GM19023 (cell line): Measurements from ENCODE around the gene GOLGA1.
"Not testable (repeated sequence)": the region's sequence is repeated elsewhere in the genome, so short reads cannot be mapped to it uniquely, and the experiment has no call there.

Experiments
- ATAC-seq: cut with Tn5 transposase; IDR thresholded peaks from one replicate; pipeline ENCODE4 v1.9.1; 2021; ENCODE audit warnings: mild to moderate bottlenecking, moderate library complexity; ENCODE audit not compliant: unreplicated experiment

The GOLGA1 gene

DNA sequence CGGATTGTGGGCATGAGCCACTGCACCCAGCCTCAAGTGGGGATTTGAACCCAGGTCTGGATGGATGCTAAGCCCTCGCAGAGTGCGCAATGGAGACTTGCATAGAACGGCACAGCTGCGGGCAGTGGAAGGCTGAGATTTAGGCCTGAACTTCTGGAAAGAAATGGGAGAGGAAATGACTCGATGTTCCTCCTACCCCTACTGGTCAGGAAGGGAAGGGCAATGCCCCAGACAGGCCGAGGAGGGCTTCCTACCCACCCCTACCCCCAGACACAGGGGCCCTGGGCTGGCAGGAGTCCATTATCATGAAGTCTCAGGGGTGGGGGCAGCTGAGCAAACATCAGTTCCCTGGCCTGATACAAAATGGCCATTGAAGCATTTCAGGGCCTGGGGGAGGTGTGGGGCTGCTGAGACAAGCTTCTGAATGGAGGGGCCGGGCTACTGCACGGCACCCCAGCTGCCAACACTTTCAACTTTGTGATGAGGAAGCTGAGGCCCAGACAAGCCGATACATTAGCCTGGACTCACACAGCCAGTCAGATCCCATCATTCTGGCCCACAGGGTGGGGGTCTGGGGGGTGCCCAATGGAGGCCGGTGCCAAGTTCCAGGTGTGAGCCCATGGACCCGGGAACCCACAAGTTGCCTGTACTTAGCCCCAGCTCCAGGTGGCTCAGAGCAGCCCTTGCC is 101.1 kb downstream of the GOLGA1 start:
- ATAC-seq: no peak

DNA sequence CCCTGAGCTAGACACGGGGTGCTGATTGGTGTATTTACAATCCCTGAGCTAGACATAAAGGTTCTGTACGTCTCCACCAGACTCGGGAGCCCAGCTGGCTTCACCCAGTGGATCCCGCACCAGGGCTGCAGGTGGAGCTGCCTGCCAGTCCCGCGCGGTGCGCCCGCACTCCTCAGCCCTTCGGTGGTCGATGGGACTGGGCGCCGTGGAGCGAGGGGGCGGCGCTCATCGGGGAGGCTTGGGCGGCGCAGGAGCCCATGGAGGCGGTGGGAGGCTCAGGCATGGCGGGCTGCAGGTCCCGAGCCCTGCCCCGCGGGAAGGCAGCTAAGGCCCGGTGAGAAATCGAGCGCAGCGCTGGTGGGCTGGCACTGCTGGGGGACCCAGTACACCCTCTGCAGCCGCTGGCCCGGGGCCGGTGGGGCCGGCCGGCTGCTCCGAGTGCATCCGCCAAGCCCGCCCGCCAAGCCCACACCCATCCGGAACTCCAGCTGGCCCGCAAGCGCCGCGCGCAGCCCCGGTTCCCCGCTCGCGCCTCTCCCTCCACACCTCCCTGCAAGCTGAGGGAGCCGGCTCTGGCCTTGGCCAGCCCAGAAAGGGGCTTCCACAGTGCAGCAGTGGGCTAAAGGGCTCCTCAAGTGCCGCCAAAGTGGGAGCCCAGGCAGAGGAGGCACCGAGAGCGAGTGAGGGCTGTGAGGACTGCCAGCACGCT is 102.2 kb downstream of the GOLGA1 start:
- not testable (repeated sequence) for ATAC-seq

DNA sequence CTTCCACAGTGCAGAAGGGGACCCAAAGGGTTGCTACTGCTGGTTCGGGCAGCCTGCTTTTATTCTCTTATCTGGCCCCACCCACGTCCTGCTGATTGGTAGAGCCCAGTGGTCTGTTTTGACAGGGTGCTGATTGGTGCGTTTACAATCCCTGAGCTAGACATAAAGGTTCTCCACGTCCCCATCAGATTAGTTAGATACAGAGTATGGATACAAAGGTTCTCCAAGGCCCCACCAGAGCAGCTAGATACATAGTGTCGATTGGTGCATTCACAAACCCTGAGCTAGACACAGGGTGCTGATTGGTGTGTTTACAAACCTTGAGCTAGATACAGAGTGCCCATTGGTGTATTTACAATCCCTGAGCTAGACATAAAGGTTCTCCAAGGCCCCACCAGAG is 102.8 kb downstream of the GOLGA1 start:
- ATAC-seq: not testable (repeated sequence)

DNA sequence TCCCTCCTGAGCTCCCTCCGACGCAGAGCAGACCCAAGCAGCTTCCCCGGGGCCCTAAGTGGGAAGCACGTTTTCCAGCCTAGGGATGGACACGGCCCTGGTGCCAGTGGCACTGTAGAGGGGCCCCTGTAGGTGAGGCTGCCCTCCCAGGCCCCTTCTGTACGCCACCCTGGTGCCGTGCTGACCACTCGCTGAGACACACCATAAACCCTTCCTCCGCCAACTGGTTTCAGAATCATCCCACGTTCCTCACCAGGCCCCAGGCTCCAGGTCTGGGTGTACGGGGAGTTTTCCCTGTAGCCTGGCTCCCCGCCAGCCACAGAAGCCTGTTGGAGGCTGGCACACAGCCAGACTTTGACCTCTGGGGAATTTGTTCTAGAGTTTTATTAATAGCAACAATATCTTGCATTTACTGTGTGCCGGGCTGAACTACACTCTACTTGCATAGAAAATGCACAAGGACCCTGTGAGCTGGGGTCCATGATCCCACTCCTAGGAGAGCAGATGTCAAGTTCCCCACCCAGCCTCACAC is 105.8 kb downstream of the GOLGA1 start:
- no peak for ATAC-seq

DNA sequence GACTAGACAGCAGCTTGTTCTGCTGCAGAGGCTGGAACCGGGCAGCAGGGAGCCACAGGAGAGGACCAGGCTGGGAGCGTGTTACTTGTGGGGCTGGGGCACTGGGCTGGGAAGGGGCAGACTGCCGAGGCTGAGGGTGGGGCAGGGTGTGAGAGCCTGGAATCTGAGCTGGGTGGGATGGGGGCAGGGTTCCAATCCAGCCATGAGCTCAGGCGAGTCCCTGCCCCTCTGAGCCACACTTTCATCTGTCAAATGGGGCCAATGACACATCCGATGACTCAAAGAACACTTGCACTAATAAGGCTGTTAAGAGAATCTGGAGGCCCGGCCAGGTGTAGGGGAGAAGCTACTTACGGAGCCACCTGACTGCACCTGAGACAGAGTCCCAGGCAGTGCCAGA is 106.3 kb downstream of the GOLGA1 start:
- ATAC-seq: no peak

DNA sequence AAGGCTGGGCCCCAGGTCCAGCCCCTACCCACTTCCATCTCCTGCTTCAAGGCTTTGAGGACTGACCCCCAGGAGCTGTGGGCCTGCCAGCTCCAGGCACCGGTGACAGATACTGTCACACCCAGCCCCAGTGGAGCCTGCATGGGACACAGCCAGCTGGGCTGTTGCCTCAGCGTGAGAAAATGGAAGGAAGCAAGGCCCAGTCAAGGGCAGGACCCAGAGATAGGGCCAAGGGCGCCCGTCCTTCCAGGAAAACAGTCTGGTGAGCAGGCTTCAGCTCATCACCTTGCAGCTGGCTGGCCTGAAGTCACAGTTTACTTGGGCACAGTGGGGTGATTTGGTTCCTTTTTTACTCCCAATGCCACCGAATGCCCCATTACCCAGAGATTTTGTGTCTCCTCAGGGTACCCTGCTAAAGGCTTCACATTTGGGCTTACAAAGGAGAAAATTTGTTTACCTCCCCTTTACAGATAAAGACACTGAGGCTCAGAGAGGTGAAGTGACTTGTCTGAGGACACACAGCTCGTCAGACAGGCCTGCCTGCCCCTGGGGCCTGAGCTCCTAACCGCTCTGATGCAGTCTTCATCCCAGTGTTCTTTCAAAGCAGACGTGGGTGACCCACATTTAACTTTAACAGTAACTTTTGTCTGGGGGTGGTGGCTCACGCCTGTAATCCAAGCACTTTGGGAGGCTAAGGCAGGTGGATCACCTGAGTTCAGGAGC is 109.1 kb downstream of the GOLGA1 start:
- ATAC-seq: no peak

DNA sequence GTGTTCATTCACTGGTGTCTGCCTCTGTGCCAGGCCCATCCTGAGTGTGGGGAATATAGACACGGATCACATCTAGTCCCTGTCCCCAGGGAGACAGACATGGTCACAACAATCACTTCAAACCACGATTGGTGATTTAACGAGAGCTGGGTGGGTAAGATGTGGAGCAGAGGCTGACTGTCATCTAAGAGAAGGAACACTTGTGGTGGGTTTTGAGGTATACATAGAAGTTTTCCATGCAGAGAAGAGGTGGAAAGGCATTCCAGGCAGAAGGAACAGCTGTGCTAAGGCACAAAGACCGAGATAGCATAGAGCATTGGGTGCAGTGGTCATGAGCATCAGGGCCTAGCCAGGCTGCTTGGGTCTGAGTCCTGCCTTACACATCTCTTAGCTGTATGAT is 110.3 kb downstream of the GOLGA1 start:
- no peak for ATAC-seq

DNA sequence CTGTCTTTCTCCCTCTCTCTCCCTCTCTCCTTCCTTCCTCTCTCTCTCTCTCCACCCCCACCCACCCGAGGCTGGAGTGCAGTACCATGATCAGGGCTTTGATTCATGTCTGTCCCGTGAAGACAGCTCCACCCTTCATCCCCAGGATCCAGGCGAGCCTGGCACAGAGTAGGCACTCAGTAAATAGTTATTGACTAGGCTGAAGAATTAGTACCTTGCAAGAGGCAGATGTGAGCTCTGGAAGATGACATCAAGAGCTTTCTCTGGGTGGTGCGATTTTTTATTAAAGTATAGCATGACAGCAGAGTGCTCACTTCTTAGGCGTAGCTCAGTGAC is 111.6 kb downstream of the GOLGA1 start:
- no peak for ATAC-seq

DNA sequence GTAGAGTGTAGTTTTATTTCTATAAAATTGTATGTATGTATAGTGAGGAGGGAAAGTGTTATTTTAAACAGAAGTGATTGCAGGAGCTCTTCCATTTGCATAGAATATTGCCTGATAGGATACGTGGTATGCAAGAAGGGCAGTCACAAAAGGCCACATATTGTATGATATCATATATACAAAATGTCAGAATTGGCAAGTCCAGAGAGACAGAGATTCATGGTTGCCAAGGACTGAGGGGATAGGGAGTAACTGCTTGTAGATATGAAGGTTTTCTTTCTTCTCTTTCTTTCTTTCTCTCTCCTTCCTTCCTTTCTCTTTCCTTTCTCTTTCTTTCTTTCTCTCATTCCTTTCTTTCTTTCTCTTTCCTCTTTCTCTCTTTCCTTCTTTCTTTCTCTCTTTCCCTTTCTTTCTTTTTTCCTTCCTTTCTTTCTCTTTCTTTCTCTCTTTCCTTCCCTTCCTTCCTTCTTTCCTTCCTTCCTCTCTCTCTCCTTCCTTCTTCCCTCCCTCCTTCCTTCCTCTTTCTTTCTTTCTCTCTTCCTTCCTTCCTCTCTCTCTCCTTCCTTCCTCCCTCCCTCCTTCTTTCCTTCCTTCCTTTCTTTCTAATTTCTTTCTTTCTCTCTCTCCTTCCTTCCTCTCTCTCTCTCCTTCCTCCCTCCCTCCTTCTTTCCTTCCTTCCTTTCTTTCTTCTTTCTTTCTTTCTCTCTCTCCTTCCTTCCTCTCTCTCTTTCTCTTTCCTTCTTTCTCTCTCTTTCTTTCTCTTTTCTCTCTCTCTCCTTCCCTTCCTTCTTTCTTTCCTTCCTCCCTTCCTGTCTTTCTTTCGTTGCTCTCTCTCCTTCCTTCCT is 112.2 kb downstream of the GOLGA1 start:
- no peak for ATAC-seq
